GM18870 (cell line): ENCODE measurements around the gene RHOBTB3.
"Not testable (repeated sequence)": the region's sequence is repeated elsewhere in the genome, so short reads cannot be mapped to it uniquely, and the experiment has no call there.

ENCODE experiments used
- ATAC-seq: cut with Tn5 transposase; IDR thresholded peaks from one replicate; pipeline ENCODE4 v1.9.1; 2021; ENCODE audit warnings: moderate library complexity; ENCODE audit not compliant: unreplicated experiment

RHOBTB3 gene

GRCh38 chr5:95713246-95713645 lies 17.9 kb upstream of the RHOBTB3 start:
- ATAC-seq, result not testable (repeated sequence)

- no peak for ATAC-seq
Observed at GRCh38 chr5:95713960-95714710, 17.0 kb upstream of the RHOBTB3 start.

- no peak for ATAC-seq
Observed at GRCh38 chr5:95715799-95716461, 15.2 kb upstream of the RHOBTB3 start.

- ATAC-seq, result no peak
Observed at GRCh38 chr5:95717439-95717838, 13.7 kb upstream of the RHOBTB3 start.

- peak; percentile 84 for ATAC-seq
Observed at GRCh38 chr5:95718203-95718602, 12.9 kb upstream of the RHOBTB3 start.

GRCh38 chr5:95718738-95719137 lies 12.4 kb upstream of the RHOBTB3 start:
- ATAC-seq, result no peak

GRCh38 chr5:95720094-95720786 lies 10.9 kb upstream of the RHOBTB3 start:
- ATAC-seq, result no peak

- no peak for ATAC-seq
Observed at GRCh38 chr5:95721582-95722295, 9.4 kb upstream of the RHOBTB3 start.

GRCh38 chr5:95723632-95724369 lies 7.3 kb upstream of the RHOBTB3 start:
- no peak for ATAC-seq

- ATAC-seq, result no peak
Observed at GRCh38 chr5:95725071-95725820, 5.9 kb upstream of the RHOBTB3 start.

- ATAC-seq, result peak; percentile 37
Observed at GRCh38 chr5:95725937-95726810, 5.0 kb upstream of the RHOBTB3 start.

- ATAC-seq, result no peak
Observed at GRCh38 chr5:95726811-95727763, 4.0 kb upstream of the RHOBTB3 start.

- no peak for ATAC-seq
Observed at GRCh38 chr5:95727764-95728191, 3.4 kb upstream of the RHOBTB3 start.

GRCh38 chr5:95728494-95729114 lies 2.5 kb upstream of the RHOBTB3 start:
- ATAC-seq, result no peak

GRCh38 chr5:95729115-95730010 lies 1.8 kb upstream of the RHOBTB3 start:
- ATAC-seq, result no peak

- no peak for ATAC-seq
Observed at GRCh38 chr5:95730011-95730700, 980 bp upstream of the RHOBTB3 start.
